Karpas-422 (cell line): ENCODE results near the gene MSTO1. TPM values are rescaled to one million over a fixed set of nuclear protein-coding genes. Genes with fewer than 3 reads are reported as not detected.

Source experiments
- small RNA-seq: library from RNA; depleted of rRNA; stranded (forward); fragments of <200 nt; gene quantifications from one replicate; pipeline ENCODE3, GENCODE V24; 2014
- total RNA-seq: library from RNA; depleted of rRNA; stranded (reverse); fragments of >200 nt; shearing (Covaris generic); gene quantifications from 2 replicates; pipeline ENCODE4 v1.2.3, GENCODE V29; 2014; ENCODE audit warnings: low replicate concordance; rRNA removed

MSTO1 gene
- total RNA-seq, 1 experiment from 2014 or later: 55.2 TPM

Small RNA genes within 50 kb of the gene (small RNA-seq; reads per million reads assigned to genes)
- 0.12 reads per million for gene AL353807.4

Other genes starting within 250 kb of the MSTO1 start
- 27.2 and 45.1 TPM in 2 replicates for gene ASH1L, start 47.4 kb upstream of the MSTO1 start, total RNA-seq
- gene YY1AP1, start 78.6 kb downstream of the MSTO1 start, total RNA-seq: 54.4 and 67.0 TPM in 2 replicates
- 102 and 107 TPM in 2 replicates for gene DAP3, start 78.9 kb downstream of the MSTO1 start, total RNA-seq
- 32.9 and 40.3 TPM in 2 replicates for gene GON4L, start 247.0 kb downstream of the MSTO1 start, total RNA-seq
- gene SYT11, start 249.3 kb downstream of the MSTO1 start, total RNA-seq: 40.8 and 51.2 TPM in 2 replicates